Endothelial cell of umbilical vein (primary cell): ENCODE data around the gene ZKSCAN4. TPM values are rescaled to one million over a fixed set of nuclear protein-coding genes. Genes with fewer than 3 reads are reported as not detected.

Source experiments
- BruUV-seq: library from RNA; stranded (reverse); fragments of 400-500 nt; replicated peaks from 2 replicates; lab custom pipeline; 2021; lab: Mats Ljungman, UMichigan
- CTCF ChIA-PET: fragments of 300-600, 350-600 bp; sonication (Branson Sonifier 250); formaldehyde crosslinking; loops from one replicate; lab custom pipeline; 2021; ENCODE audit warnings: antibody characterized with exemption, inconsistent platforms; lab: Charles Lee
- POLR2A ChIA-PET: fragments of 300-600, 350-600 bp; sonication (Branson Sonifier 250); formaldehyde crosslinking; loops from one replicate; lab custom pipeline; 2021; ENCODE audit warnings: antibody characterized with exemption, inconsistent platforms; lab: Charles Lee
- DNase-seq: peaks from one replicate; pipeline ENCODE4 v3.0.0-alpha.2; 2011; ENCODE audit warnings: low read depth, low spot score
- FAIRE-seq: peaks from 2 replicates; lab custom pipeline; 2011; peaks lifted over from hg19 to GRCh38; lab: Jason Lieb, UNC
- H2AFZ ChIP-seq: 2 replicates; pipeline ENCODE4 v1.6.0; 2012; ENCODE audit warnings: low read depth, low read length, control low read depth, inconsistent platforms
- H3K27ac ChIP-seq: 2 replicates; pipeline ENCODE4 v1.5.1; 2011; ENCODE audit warnings: low read depth, mild to moderate bottlenecking, control low read depth, low read length, moderate library complexity; ENCODE audit not compliant: insufficient read depth
- H3K27me3 ChIP-seq, 2 experiments: 2 replicates each; pipeline versions ENCODE4 v1.6.0 to v1.6.1; 2011; ENCODE audit warnings: low read length in 2 of 2, mixed read lengths in 1 of 2; ENCODE audit not compliant: control insufficient read depth in 2 of 2, insufficient read depth in 2 of 2
- H3K36me3 ChIP-seq, 2 experiments: 2 replicates in 1 of 2; 3 replicates in 1 of 2; pipeline ENCODE4 v1.5.1; 2011; ENCODE audit warnings: low read length in 2 of 2, mild to moderate bottlenecking in 1 of 2, moderate library complexity in 1 of 2; ENCODE audit not compliant: control insufficient read depth in 2 of 2, insufficient read depth in 2 of 2; ENCODE audit errors: extremely low read depth in 1 of 2
- H3K4me1 ChIP-seq: 3 replicates; pipeline ENCODE4 v1.5.1; 2011; ENCODE audit warnings: mild to moderate bottlenecking, low read length; ENCODE audit not compliant: control insufficient read depth, insufficient read depth; ENCODE audit errors: extremely low read depth
- H3K4me2 ChIP-seq: 2 replicates; pipeline ENCODE4 v1.6.1; 2011; ENCODE audit warnings: low read length, control low read depth, mixed read lengths; ENCODE audit not compliant: insufficient read depth
- H3K4me3 ChIP-seq, 3 experiments: fragments of 200-600 bp in 1 of 3; sonication (generic), shearing (Covaris generic) in 1 of 3; replicated peaks in 1 of 3; 2 replicates each; pipeline ENCODE4 v1.5.1; 2011 to 2016; ENCODE audit warnings: control low read depth in 3 of 3, low read length in 3 of 3, mild to moderate bottlenecking in 2 of 3, inconsistent platforms in 1 of 3, low read depth in 1 of 3, moderate library complexity in 1 of 3; ENCODE audit not compliant: insufficient read depth in 1 of 3
- H3K79me2 ChIP-seq: 2 replicates; pipeline ENCODE4 v1.6.0; 2012; ENCODE audit warnings: low read length, inconsistent platforms; ENCODE audit not compliant: control insufficient read depth, insufficient read depth
- H3K9ac ChIP-seq: replicated peaks from 2 replicates; pipeline ENCODE3; 2011; ENCODE audit warnings: low read length, control low read depth; ENCODE audit not compliant: insufficient read depth; ENCODE audit errors: extremely low read depth
- H3K9me1 ChIP-seq: replicated peaks from 3 replicates; pipeline ENCODE4 v1.6.0; 2011; ENCODE audit warnings: mild to moderate bottlenecking, low read length; ENCODE audit not compliant: control insufficient read depth, insufficient read depth; ENCODE audit errors: extremely low read depth
- H3K9me3 ChIP-seq: replicated peaks from 2 replicates; pipeline ENCODE4 v1.5.1; 2012; ENCODE audit warnings: low read length, inconsistent platforms; ENCODE audit not compliant: control insufficient read depth, insufficient read depth
- H4K20me1 ChIP-seq: replicated peaks from 2 replicates; pipeline ENCODE3; 2011; ENCODE audit warnings: mild to moderate bottlenecking, low read length; ENCODE audit not compliant: control insufficient read depth, insufficient read depth; ENCODE audit errors: extremely low read depth
- CTCF ChIP-seq, 2 donors: IDR thresholded peaks; 1 replicate in 1 of 2; 2 replicates in 1 of 2; pipeline ENCODE4 v1.5.1; 2011; ENCODE audit warnings: low read length in 2 of 2, mild to moderate bottlenecking in 2 of 2, moderate library complexity in 2 of 2, control low read depth in 1 of 2, inconsistent platforms in 1 of 2, low read depth in 1 of 2; ENCODE audit not compliant: insufficient read depth in 1 of 2; ENCODE audit errors: extremely low read depth in 1 of 2
- EZH2 ChIP-seq: IDR thresholded peaks from 2 replicates; pipeline ENCODE4 v1.6.1; 2012; ENCODE audit warnings: borderline replicate concordance, low read depth, mild to moderate bottlenecking, moderate library complexity, low read length, inconsistent platforms; ENCODE audit not compliant: severe bottlenecking
- FOS ChIP-seq: IDR thresholded peaks from 2 replicates; pipeline ENCODE4 v1.6.1; 2011; ENCODE audit warnings: mild to moderate bottlenecking, low read length, moderate library complexity, borderline replicate concordance; ENCODE audit not compliant: insufficient read depth
- GATA2 ChIP-seq: IDR thresholded peaks from 2 replicates; pipeline ENCODE4 v1.7.0; 2011; ENCODE audit warnings: low read depth, mild to moderate bottlenecking, moderate library complexity, mixed read lengths, low read length; ENCODE audit not compliant: insufficient read length, insufficient read depth
- JUN ChIP-seq: IDR thresholded peaks from 2 replicates; pipeline ENCODE4 v1.6.1; 2011; ENCODE audit warnings: borderline replicate concordance, low read depth; ENCODE audit not compliant: insufficient read length, insufficient read depth
- MYC ChIP-seq: IDR thresholded peaks from one replicate; pipeline ENCODE4 v1.6.1; 2011; ENCODE audit warnings: mild to moderate bottlenecking, low read depth, low read length
- POLR2A ChIP-seq: IDR thresholded peaks from 2 replicates; pipeline ENCODE4 v1.6.1; 2012; ENCODE audit warnings: low read depth, mild to moderate bottlenecking, control low read depth, low read length
- POLR2AphosphoS5 ChIP-seq: IDR thresholded peaks from 2 replicates; pipeline ENCODE4 v1.6.1; 2012; ENCODE audit warnings: low read depth, mild to moderate bottlenecking, control low read depth, low read length, moderate library complexity; ENCODE audit not compliant: insufficient read depth
- dilution Hi-C: fragments of 300-500 bp; cut with MboI; formaldehyde crosslinking; loops from one replicate; pipeline ENCODE4 v1.15.0; 2019; ENCODE audit warnings: low sequenced_read_pairs; ENCODE audit not compliant: extremely low pct_ligation_motif_present
- intact Hi-C: fragments of 100-400 bp; cut with micrococcal nuclease; formaldehyde crosslinking; loops from one replicate; pipeline ENCODE4 v1.10.0; 2022
- polyA plus RNA-seq, 4 experiments: library from polyadenylated mRNA; depleted of rRNA in 3 of 4; stranded (reverse) in 3 of 4; unstranded in 1 of 4; fragments of >200 nt; gene quantifications; 2 replicates each; pipeline versions ENCODE4 v1.2.1 to v1.2.3, GENCODE V29; 2011 to 2012; ENCODE audit warnings: missing spikeins in 1 of 4
- total RNA-seq: library from RNA; stranded (reverse); gene quantifications from 2 replicates; pipeline ENCODE4 v1.2.3, GENCODE V29; 2021
- TF ChIP-seq, protein P1 (sequence below): IDR thresholded peaks from 2 replicates; pipeline ENCODE4 v1.6.1; 2011; ENCODE audit not compliant: insufficient read depth, insufficient read length

Gene ZKSCAN4
- total and polyA plus RNA-seq, 2 donors (not counting 3 experiments of a cell fraction or from before 2014, with no cell fraction given), result 1.3 to 3.6 TPM

DNA sequence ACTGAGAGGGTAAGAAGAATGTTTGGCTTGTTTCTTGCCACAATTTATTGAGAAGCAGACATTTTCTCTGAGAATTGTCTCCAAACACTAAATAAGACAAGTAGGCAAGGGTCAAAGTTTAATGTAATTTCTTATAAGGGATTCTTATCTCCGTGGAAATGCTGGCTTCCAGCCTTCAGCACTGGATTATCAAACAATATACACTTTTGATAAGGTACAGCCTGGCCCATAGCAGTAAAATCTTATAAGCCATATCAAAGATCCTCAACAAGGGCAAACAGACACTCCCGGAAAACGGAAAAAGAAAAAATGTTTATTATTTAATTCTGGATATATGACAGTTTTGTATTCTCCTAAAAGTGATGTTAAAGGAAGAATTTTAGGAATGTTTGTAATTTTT, 45.5 kb downstream of the ZKSCAN4 start:
- Histone ChIP-seq H3K9ac (no peak overlapping the region), H3K4me2 (no peak overlapping the region), H3K9me1 (no peaks in the 10 kb centered on the region), H2AFZ (no peak overlapping the region), H3K27ac (no peak overlapping the region), H3K9me3 (no peaks in the 10 kb centered on the region), H4K20me1 (no peaks in the 10 kb centered on the region), H3K36me3 (no peaks in the 10 kb centered on the region), H3K79me2 (no peaks in the 10 kb centered on the region), H3K27me3 (peaks cover 35 to 85% of the 10 kb centered on the region in 2 experiments), H3K4me3 (no peak overlapping the region), H3K4me1 (peaks cover 16% of the 10 kb centered on the region)
- ChIA-PET POLR2A (interaction anchor here (1.5 kb wide), 1 partner anchor 65 kb away, joined by 4 read pairs; the partner anchor contains the start of gene ZKSCAN8), CTCF (interaction anchor here (1.1 to 1.6 kb wide), 2 partner anchors 10 to 65 kb away, joined by 3 to 4 read pairs; partner anchors contain the start of gene ZKSCAN8)
- DNase-seq (no peak), FAIRE-seq (no peak)
- dilution Hi-C loops (no loop called here), intact Hi-C loops (no loop called here)
- TF ChIP-seq EZH2, result no peak
- no peak for TF ChIP-seq FOS
- no peak for TF ChIP-seq POLR2A
- TF ChIP-seq POLR2AphosphoS5, result no peak
- TF ChIP-seq MYC, result no peak
- no TSS peak for BruUV-seq

DNA sequence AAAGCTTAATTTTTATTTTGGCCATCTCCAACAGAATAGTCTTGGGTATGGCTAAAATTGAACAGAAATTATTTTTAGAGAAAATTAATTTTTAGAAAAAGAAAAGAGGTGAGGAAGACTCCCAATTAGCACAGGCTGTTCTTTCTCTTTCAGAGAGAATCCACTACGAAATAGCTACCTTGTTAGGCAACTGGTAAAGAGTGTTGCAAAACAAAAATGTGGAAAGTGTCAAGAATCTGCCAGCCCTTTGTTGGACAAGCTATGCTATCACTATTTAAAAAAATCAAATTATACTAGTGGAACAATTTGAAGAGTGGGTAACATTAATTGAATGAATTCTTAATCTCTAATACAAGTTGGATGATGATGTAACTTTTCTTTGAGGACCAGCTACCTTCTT, 46.2 kb downstream of the ZKSCAN4 start:
- no peak for DNase-seq
- Histone ChIP-seq H3K27me3 (peaks cover 38 to 81% of the 10 kb centered on the region in 2 experiments), H3K4me2 (no peak overlapping the region), H4K20me1 (no peaks in the 10 kb centered on the region), H3K27ac (no peak overlapping the region), H3K79me2 (no peaks in the 10 kb centered on the region), H3K9me1 (no peaks in the 10 kb centered on the region), H3K36me3 (no peaks in the 10 kb centered on the region), H3K9me3 (no peaks in the 10 kb centered on the region), H3K4me1 (peaks cover 16% of the 10 kb centered on the region), H3K4me3 (no peak overlapping the region), H3K9ac (no peak overlapping the region), H2AFZ (no peak overlapping the region)
- FAIRE-seq, result no peak
- intact Hi-C loops (no loop called here), dilution Hi-C loops (no loop called here)
- BruUV-seq, result no TSS peak
- TF ChIP-seq GATA2 (no peak), CTCF (IDR thresholded peaks at IDR 0.05; ENCODE audit: extremely low read depth in 1 of 2, insufficient read depth in 1 of 2, low read depth in 1 of 2, low read length in 2 of 2) (no peak), POLR2A (no peak), EZH2 (no peak), FOS (no peak), MYC (no peak), JUN (no peak), POLR2AphosphoS5 (no peak)
- TF ChIP-seq, protein P1, sequence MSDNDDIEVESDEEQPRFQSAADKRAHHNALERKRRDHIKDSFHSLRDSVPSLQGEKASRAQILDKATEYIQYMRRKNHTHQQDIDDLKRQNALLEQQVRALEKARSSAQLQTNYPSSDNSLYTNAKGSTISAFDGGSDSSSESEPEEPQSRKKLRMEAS, result no peak
- ChIA-PET POLR2A (no interaction called here), CTCF (interaction anchor here (1.1 kb wide), 1 partner anchor 10 kb away, joined by 3 read pairs; no protein-coding TSS in a partner anchor)
